A673 (cell line): ENCODE results near the gene MAGI3.

Source experiments
- CTCF ChIP-seq: fragments of 300-800, 200-600 bp; sonication (generic); conservative IDR thresholded peaks from 2 replicates; pipeline ENCODE4 v1.5.1; 2017; ENCODE audit warnings: low read depth, mild to moderate bottlenecking, antibody characterized with exemption, low read length, moderate library complexity, mixed read lengths
- EZH2 ChIP-seq: fragments of 200-600 bp; sonication (generic); IDR thresholded peaks from 2 replicates; pipeline ENCODE4 v1.6.1; 2017; ENCODE audit warnings: borderline replicate concordance, low read depth, mild to moderate bottlenecking, mixed read lengths, antibody characterized with exemption, low read length; ENCODE audit not compliant: poor library complexity, severe bottlenecking

DNA sequence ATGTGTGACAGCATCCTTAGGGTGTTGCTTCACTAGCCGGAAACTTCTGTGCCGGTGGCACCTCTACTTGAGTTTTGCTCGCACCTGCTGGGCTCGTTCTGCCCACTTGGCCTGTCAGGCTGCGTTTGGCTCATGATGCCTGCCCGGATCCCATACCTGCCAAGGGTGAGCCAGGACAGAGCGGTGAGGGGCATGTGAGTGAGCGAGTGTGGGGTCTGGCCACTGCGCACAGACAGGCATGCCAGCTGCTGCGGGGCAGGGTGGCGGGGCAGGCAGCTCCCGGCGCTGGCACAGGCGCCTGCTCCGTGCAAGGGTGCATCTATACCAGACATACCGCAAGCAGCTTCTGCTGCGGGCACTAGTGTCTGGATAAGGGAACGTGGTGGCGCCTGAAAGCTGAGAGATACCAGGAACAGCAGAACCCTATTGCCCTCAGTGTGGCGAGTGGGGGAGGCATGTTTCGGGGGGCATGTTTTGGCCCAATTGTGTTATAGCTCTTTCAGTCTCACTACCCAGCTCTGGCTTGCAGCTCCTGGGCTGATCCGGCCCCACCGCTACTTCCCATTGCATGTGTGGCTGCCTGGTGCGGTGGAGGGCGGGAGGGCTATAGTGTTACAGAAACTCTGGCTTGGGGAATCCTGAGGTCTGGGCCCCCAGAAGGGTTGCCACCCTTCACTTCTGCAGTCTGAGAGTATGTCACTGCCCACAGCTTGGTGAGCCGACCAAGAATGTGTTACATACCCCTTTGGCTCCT is 32.2 kb downstream of the MAGI3 start:
- TF ChIP-seq CTCF: no peak
- no peak for TF ChIP-seq EZH2
